ENCODE data around the gene APOBR. TPM values are rescaled to one million over a fixed set of nuclear protein-coding genes. Genes with fewer than 3 reads are reported as not detected.
A peak's percentile ranks its signal among the peaks of the same experiment; 100 is the strongest.

Gene APOBR
- total and polyA plus RNA-seq, 10 of the 15 experiments (the other 5 are each of a cell fraction or from before 2014, with no cell fraction given), result 0.04 to 2.5 (median 0.54) TPM; not detected in 1

- TF ChIP-seq HSF1 (IDR thresholded peaks at IDR 0.05; ENCODE audit: low read depth, low read length) (no peak), ATF2 (IDR thresholded peaks at IDR 0.05; ENCODE audit: low read length) (no peak), ZNF592 (IDR thresholded peaks at IDR 0.05) (no peak), KAT2A (conservative IDR thresholded peaks at IDR 0.05; ENCODE audit: control insufficient read depth, low read depth, low read length) (no peak), RAD21 (IDR thresholded peaks at IDR 0.05; ENCODE audit: insufficient read depth, low read depth, low read length) (no peak), KLF5 (IDR thresholded peaks at IDR 0.05; ENCODE audit: partially characterized antibody) (no peak), SUZ12 (IDR thresholded peaks at IDR 0.05; ENCODE audit: unreplicated experiment) (no peak), IKZF2 (IDR thresholded peaks at IDR 0.05) (peak; percentile 95 to 96), GATAD2B (conservative IDR thresholded peaks at IDR 0.05; ENCODE audit: low read depth) (peak; percentile 44; the same call in 1 of the 2 replicates), RBBP5 (conservative IDR thresholded peaks at IDR 0.05) (no peak), RFX5 (IDR thresholded peaks at IDR 0.05; ENCODE audit: low read depth, low read length) (no peak), PRDM15 (CRISPR knock-in tag; IDR thresholded peaks at IDR 0.05) (no peak), RCOR1 (conservative IDR thresholded peaks at IDR 0.05; ENCODE audit: low read depth, low read length) (no peak), SUPT20H (IDR thresholded peaks at IDR 0.05; ENCODE audit: borderline replicate concordance, control insufficient read depth, low read depth, low read length) (no peak), BCL3 (IDR thresholded peaks at IDR 0.05; ENCODE audit: borderline replicate concordance, insufficient read depth, low read depth, low read length, poor library complexity, severe bottlenecking) (peak; percentile 71), PAX8 (IDR thresholded peaks at IDR 0.05) (no peak)
Observed at GRCh38 chr16:28494121-28494851, at the start of gene APOBR (continued).

All from GM12878 (cell line).